ENCODE data around the gene MRPS35.

DNA sequence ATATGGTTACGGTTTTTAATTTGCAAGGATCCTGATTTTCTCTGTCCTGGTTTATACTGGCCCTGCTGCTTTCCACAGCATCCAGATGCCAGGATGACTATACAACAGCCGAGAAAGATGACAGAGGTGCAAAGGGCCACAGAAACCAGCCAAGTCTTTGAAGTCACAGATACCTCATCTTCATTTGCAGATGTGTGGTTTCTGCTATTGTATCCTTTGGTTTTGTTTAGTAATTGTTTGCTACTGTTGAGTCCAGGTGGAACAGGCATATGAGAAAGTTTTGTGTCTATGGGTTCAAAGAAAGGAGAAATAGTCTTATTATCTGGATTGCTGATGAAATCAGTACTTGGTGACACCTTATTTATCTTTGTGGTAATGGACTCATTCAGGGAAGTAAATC is 52.1 kb downstream of the MRPS35 start:
- TF ChIP-seq, protein P1, sequence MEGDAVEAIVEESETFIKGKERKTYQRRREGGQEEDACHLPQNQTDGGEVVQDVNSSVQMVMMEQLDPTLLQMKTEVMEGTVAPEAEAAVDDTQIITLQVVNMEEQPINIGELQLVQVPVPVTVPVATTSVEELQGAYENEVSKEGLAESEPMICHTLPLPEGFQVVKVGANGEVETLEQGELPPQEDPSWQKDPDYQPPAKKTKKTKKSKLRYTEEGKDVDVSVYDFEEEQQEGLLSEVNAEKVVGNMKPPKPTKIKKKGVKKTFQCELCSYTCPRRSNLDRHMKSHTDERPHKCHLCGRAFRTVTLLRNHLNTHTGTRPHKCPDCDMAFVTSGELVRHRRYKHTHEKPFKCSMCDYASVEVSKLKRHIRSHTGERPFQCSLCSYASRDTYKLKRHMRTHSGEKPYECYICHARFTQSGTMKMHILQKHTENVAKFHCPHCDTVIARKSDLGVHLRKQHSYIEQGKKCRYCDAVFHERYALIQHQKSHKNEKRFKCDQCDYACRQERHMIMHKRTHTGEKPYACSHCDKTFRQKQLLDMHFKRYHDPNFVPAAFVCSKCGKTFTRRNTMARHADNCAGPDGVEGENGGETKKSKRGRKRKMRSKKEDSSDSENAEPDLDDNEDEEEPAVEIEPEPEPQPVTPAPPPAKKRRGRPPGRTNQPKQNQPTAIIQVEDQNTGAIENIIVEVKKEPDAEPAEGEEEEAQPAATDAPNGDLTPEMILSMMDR (IDR thresholded peaks at IDR 0.05; ENCODE audit: low read length): no peak
- TF ChIP-seq EZH2 (IDR thresholded peaks at IDR 0.05; ENCODE audit: borderline replicate concordance, low read length): no peak
